ENCODE results near the gene TBC1D21.
A peak's percentile ranks its signal among the peaks of the same experiment; 100 is the strongest.

Gene TBC1D21

GRCh38 chr15:73918784-73919183 is 45.4 kb downstream of the TBC1D21 start:
- no peak for TF ChIP-seq POLR2A (IDR thresholded peaks at IDR 0.05; ENCODE audit: low read length)
- TF ChIP-seq GATA1 (IDR thresholded peaks at IDR 0.05; ENCODE audit: low read depth, low read length) = no peak
- DNase-seq = no peak

- TF ChIP-seq POLR2A (IDR thresholded peaks at IDR 0.05; ENCODE audit: low read length) = no peak
- TF ChIP-seq GATA1 (IDR thresholded peaks at IDR 0.05; ENCODE audit: low read depth, low read length) = no peak
- DNase-seq = no peak
These were observed 46.3 kb downstream of the TBC1D21 start for GRCh38 chr15:73919706-73920105.

- DNase-seq = no peak
- TF ChIP-seq POLR2A (IDR thresholded peaks at IDR 0.05; ENCODE audit: low read length) (no peak), GATA1 (IDR thresholded peaks at IDR 0.05; ENCODE audit: low read depth, low read length) (no peak)
These were observed 48.0 kb downstream of the TBC1D21 start for GRCh38 chr15:73921254-73921925.

GRCh38 chr15:73922186-73923151 is 49.1 kb downstream of the TBC1D21 start:
- no peak for TF ChIP-seq POLR2A (IDR thresholded peaks at IDR 0.05; ENCODE audit: low read length)
- DNase-seq = no peak

- no peak for DNase-seq
- TF ChIP-seq POLR2A (IDR thresholded peaks at IDR 0.05; ENCODE audit: low read length) = no peak
- TF ChIP-seq GATA1 (IDR thresholded peaks at IDR 0.05; ENCODE audit: low read depth, low read length) = no peak
These were observed 49.8 kb downstream of the TBC1D21 start for GRCh38 chr15:73923156-73923487.

GRCh38 chr15:73923488-73924164 is 50.3 kb downstream of the TBC1D21 start:
- TF ChIP-seq POLR2A (IDR thresholded peaks at IDR 0.05; ENCODE audit: low read length) (no peak), GATA1 (IDR thresholded peaks at IDR 0.05; ENCODE audit: low read depth, low read length) (no peak)
- no peak for DNase-seq

GRCh38 chr15:73924171-73924921 is 51.0 kb downstream of the TBC1D21 start:
- no peak for DNase-seq
- TF ChIP-seq POLR2A (IDR thresholded peaks at IDR 0.05; ENCODE audit: low read length) (no peak), GATA1 (IDR thresholded peaks at IDR 0.05; ENCODE audit: low read depth, low read length) (no peak)

GRCh38 chr15:73925848-73926218 is 52.5 kb downstream of the TBC1D21 start:
- no peak for TF ChIP-seq POLR2A (IDR thresholded peaks at IDR 0.05; ENCODE audit: low read length)
- TF ChIP-seq GATA1 (IDR thresholded peaks at IDR 0.05; ENCODE audit: low read depth, low read length) = no peak
- DNase-seq = no peak

GRCh38 chr15:73926219-73927002 is 53.0 kb downstream of the TBC1D21 start, which contains the start of gene LOXL1:
LOXL1 (plus strand) TSS chr15:73926462; CDS start chr15:73926784, 322 bp downstream.
- DNase-seq = no peak
- TF ChIP-seq GATA1 (IDR thresholded peaks at IDR 0.05; ENCODE audit: low read depth, low read length) (no peak), POLR2A (IDR thresholded peaks at IDR 0.05; ENCODE audit: low read length) (no peak)

GRCh38 chr15:73927003-73927475 is 53.7 kb downstream of the TBC1D21 start:
- DNase-seq = no peak
- TF ChIP-seq GATA1 (IDR thresholded peaks at IDR 0.05; ENCODE audit: low read depth, low read length) (no peak), POLR2A (IDR thresholded peaks at IDR 0.05; ENCODE audit: low read length) (no peak)

GRCh38 chr15:73927476-73928240 is 54.3 kb downstream of the TBC1D21 start:
- peak; percentile 24 to 33 for DNase-seq
- TF ChIP-seq GATA1 (IDR thresholded peaks at IDR 0.05; ENCODE audit: low read depth, low read length) (no peak), POLR2A (IDR thresholded peaks at IDR 0.05; ENCODE audit: low read length) (no peak)

- no peak for TF ChIP-seq GATA1 (IDR thresholded peaks at IDR 0.05; ENCODE audit: low read depth, low read length)
- no peak for TF ChIP-seq POLR2A (IDR thresholded peaks at IDR 0.05; ENCODE audit: low read length)
These were observed 54.8 kb downstream of the TBC1D21 start for GRCh38 chr15:73928241-73928579.

More at GRCh38 chr15:73928241-73928579, 54.8 kb downstream of the TBC1D21 start:
- no peak for DNase-seq

Measured in erythroblast (primary cell).